D721Med (cell line): Measurements from ENCODE around the gene ZNF70.

Source experiments
- DNase-seq: peaks from one replicate; pipeline ENCODE4 v3.0.0; 2011; ENCODE audit warnings: low spot score; ENCODE audit not compliant: insufficient read length
- FAIRE-seq: peaks from 2 replicates; lab custom pipeline; 2011; peaks lifted over from hg19 to GRCh38; lab: Jason Lieb, UNC
- TF ChIP-seq, protein P1 (sequence below): IDR thresholded peaks from 2 replicates; pipeline ENCODE4 v1.5.1; 2012; ENCODE audit warnings: mild to moderate bottlenecking, control low read depth; ENCODE audit not compliant: insufficient read depth; ENCODE audit errors: missing control alignments

ZNF70 gene

DNA sequence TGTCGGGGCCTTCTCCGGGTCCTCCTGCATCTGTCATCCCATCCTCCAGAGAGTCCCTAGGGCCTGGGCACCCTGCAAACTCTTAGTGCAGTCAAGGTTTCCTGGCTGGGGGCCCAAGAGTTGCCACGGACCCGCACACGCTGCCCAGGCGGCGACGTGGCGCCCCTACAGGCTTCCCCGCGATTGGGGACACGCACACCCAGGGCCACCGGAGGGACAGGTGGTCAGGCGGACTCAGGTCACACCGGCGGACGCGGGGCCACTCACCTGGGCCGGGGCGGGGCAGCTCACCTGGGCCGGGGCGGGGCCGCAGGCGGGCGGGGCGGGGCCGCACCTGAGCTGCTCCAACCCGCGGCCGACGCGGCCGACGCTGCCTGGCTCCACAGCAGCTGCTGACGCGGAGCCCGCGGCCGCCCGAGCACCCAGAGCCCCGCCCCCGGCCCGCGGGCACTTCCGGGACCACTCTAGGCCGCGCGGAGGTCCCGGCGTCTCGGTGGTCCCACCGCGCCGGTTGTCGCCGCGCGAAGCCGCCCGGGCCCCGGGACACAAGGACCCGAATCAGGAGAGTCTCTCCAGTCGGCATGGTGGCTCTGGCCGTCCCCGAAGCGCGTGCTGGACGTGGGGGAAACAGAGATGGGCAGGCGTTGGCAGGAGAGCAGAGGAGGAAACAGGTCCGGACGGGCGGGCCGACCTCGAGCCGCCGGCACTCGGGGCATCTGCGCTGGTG, at the start of gene ZNF70:
Gene ZNF70 (minus strand): TSS at position 399 of the 727 bp plus-strand sequence. CDS start 5,972 bp downstream, outside the sequence.
- peak; percentile 89 for DNase-seq
- no peak for FAIRE-seq
- TF ChIP-seq, protein P1, sequence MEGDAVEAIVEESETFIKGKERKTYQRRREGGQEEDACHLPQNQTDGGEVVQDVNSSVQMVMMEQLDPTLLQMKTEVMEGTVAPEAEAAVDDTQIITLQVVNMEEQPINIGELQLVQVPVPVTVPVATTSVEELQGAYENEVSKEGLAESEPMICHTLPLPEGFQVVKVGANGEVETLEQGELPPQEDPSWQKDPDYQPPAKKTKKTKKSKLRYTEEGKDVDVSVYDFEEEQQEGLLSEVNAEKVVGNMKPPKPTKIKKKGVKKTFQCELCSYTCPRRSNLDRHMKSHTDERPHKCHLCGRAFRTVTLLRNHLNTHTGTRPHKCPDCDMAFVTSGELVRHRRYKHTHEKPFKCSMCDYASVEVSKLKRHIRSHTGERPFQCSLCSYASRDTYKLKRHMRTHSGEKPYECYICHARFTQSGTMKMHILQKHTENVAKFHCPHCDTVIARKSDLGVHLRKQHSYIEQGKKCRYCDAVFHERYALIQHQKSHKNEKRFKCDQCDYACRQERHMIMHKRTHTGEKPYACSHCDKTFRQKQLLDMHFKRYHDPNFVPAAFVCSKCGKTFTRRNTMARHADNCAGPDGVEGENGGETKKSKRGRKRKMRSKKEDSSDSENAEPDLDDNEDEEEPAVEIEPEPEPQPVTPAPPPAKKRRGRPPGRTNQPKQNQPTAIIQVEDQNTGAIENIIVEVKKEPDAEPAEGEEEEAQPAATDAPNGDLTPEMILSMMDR = peak; percentile 12

DNA sequence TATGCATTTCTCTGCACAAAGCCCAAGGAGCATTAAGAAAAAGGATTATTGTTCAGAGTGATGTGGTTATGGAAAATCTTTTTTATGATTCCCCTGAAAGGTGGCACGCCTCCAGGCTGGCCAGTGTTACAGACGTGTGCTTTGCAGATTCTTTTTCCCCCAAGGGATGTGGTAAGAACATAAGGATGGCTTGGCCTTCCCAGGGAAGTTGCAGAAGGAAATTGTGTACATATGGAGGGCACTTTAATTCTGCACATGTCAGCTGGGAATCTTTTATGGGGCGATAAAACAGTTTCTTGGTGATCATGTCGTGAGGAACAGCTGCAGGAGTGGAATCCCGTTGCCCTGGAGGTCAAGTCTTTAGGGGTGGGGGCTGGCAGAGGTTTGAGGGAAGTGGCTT, 45.5 kb upstream of the ZNF70 start:
- FAIRE-seq = no peak
- DNase-seq = no peak
- TF ChIP-seq, protein P1 = no peak

DNA sequence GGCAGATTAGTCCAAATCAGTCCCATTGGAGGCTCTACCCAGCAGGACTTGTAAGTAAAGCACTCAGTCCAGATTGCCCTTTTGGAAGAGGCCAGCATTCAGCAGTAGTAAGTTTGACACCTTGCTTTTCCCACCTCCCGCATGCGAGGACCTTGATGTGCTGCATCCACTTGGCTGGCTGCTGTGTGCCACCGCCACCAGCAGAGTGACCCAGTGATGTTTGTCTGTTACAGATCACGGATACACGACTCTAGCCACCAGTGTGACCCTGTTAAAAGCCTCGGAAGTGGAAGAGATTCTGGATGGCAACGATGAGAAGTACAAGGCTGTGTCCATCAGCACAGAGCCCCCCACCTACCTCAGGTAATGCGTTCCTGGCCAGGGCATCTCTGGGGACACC, 42.4 kb upstream of the ZNF70 start:
- FAIRE-seq (no peak), DNase-seq (no peak)
- TF ChIP-seq, protein P1 = no peak

DNA sequence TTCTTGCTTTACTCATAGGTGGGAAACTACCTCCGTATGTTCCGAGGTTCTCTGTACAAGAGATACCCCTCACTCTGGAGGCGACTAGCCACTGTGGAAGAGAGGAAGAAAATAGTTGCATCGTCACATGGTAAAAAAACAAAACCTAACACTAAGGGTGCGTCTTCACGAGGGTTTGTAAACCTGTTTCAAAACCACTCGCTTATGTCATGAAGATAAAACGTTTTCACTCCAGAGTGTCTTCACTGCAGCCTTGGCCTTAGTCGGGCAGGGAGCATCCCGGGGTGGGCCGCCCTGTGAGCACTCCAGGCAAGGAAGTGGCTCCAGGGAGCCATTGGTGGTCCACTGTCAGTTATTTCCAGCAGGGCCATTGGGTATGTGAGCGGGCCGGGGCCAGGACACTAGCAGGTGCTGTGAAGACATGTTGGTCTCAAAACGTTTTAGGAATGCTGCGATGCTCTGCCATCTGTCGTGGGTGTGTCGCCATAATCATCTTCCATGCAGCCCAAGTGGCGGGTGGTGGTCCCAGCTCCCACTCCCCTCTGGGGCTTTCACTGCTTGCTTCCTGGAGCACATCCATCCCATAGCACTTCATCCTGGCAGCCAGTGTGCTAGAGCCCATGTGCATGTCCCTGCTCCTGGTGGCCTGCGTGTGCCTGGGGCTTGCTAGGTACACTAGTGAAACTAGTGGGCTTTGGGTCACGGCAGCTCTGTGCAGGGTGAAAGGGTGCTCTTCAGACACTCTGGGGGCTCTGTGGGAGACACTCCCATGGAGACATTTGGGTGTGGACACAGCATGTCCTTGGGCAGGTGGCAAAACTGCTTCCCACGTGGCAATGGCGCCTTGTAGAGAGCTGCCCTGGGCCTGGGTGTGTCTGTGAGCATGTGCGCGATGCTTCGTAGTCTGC, 41.1 kb upstream of the ZNF70 start:
- DNase-seq (no peak), FAIRE-seq (no peak)
- TF ChIP-seq, protein P1 = no peak

DNA sequence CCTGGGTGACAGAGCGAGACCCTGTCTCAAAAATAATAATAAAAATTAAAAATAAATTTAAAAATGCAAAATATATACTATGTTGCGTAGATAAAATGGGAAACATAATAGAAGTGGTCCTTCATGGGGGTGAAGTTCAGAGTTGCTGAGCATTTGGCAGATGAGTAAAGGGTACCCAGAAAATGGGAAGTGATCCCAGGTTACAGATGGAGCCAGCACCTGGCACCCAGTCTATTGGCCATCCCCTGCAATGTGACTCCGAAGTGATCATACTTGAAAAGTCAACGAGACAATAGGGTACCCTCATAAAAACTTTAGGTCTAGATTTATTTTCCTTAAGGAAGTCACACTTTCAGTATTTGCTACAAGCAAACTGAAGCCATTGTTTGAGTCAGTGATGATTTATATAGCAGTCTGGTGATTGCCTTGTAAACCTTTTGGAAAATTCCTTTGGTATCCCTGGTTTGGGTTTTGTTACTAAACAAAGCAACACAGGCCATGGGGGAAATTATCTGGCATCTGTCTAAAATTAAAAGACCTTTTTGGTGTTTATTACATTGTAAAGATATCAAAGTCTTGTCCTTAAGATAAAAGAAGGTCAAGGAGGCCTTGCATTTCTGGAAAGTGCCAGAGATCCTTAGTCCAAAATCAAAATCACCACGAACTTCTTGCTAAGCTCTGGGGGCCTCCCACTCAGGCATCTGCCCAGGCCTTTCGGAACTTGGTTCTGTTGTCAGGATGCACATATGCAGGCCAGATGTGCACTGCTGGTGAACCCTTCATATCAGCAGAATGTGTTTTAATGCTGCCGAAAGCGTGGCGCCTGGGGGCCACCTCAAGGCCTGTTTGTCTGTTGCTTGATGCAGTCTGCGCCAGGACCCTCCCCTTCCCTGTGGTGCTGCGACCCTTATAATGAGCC, 40.2 kb upstream of the ZNF70 start:
- DNase-seq = no peak
- no peak for FAIRE-seq
- TF ChIP-seq, protein P1 = no peak

DNA sequence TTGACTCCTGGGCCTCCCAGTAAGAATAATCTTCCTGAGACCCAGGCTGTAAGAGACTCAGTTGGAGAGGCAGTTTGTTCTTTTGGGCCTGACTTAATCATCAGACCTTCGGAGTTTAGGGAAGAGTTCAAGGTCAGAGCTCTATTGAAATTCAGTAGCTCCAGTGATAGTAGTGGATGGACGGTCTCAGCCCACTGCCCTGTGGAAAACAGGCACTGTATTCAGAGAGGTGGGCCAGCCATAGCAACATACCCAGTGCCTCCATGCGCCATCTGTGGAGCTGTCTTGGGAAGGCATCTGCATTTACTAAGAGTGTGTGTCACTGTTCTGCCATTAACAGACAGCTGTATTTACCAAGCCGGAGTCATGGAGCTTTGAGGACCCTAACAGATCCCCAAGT, 38.7 kb upstream of the ZNF70 start:
- no peak for FAIRE-seq
- TF ChIP-seq, protein P1 = no peak
- no peak for DNase-seq
